CD4-positive, alpha-beta T cell treated with Interleukin-4 for 4 hours (primary cell): Measurements from ENCODE around the gene PTRH1.
"Not testable (repeated sequence)": the region's sequence is repeated elsewhere in the genome, so short reads cannot be mapped to it uniquely, and the experiment has no call there.

ENCODE experiments used
- DNase-seq: peaks from one replicate; pipeline ENCODE4 v3.0.0-alpha.2; 2020

Gene PTRH1, protein sequence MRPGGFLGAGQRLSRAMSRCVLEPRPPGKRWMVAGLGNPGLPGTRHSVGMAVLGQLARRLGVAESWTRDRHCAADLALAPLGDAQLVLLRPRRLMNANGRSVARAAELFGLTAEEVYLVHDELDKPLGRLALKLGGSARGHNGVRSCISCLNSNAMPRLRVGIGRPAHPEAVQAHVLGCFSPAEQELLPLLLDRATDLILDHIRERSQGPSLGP

DNA sequence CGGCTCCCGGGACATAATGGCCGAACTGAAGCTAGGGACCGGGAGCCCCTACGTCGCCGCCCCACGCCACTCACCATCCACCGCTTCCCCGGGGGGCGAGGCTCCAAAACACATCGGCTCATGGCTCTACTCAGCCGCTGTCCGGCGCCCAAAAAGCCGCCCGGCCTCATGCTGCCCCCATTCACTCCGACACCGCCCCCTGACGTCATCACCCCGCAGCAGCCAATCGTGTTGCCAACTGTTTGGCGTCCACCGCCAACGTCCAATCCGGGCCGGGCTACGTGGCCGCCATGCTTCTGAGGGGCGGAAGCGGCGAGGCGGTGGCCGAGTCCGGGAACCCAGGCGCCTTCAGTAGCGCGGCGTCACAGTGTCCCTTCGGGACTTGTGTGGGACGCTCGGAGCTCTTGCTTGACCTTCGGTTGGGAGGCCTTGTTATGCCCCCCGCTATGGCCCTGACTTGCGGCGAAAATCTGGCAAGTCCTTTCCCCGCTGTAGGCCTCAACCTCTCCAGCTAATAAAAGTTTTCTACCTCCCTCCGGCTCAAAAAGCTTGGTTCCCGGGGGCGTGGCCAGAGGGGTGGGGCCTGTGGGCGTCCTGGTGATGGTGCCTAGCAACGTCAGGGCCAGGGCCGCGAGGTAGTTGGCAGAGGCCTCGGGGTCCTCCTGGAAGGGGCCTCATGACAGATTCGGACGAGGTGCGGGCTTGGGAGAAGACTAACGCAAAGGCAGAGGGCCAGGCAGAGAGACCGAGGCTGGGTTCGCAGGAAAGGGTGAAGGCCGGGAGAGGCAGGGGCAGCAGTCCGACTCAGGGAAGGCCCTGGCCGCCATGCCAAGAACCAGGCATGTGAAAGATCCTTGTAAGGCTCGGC, at the start of gene PTRH1, which contains the start of gene TTC16:
TSS of gene PTRH1 (minus strand) at position 194 of the 868 bp plus-strand sequence. CDS start at position 170, 24 bp downstream.
TSS of gene TTC16 (plus strand) at position 610 of the 868 bp plus-strand sequence. CDS start at position 677, 67 bp downstream.
- DNase-seq: peak; percentile 92

DNA sequence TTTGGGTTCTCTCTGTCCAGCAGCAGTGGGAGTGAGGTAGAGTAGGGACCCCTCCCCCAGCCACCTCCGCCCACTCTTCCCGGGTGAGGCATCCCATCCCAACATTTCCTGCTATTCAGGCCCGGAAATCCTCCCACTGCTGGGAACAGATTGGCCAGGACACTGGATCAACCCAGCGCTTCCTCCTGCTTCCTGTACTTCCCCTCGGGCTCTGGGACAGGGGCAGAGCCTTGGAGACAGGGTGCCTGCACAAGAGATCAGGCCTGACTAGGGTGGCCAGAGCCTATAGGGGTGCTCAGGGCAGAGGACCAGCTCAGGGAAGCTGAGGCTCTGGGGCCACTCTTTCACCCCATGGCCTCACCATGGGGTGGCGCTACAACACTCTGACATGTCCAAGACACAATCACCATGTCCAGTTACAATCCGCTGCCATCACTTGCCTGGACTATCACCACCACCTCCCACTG, 48.5 kb upstream of the PTRH1 start:
- peak; percentile 19 for DNase-seq

DNA sequence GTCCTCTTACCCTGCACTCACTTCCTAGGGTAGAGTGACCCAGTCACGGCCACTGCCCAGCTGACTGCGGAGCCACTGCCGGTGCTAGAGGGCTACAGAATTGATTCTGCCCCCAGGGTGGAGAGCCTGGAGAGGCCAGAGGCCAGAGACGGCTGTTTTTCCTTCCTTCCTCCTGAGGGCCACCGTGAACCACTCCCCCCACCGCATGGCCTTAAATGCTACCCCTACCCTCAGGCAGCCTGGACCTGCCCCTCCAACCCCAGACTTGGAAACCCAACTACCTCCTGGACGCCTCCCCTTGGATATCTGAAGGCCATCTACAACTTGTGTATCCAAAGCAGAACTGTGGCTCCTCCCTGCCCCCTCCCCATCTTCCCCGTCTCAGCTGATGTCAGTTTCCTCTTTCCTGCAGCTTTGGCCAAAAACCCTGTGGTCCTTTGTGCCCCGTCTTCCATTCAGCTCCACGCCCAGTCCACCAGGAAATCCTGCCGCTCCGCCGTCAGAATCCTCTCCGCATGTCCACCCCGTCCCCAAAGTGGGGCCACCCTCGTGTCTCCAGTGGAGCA, 46.7 kb upstream of the PTRH1 start:
- no peak for DNase-seq

DNA sequence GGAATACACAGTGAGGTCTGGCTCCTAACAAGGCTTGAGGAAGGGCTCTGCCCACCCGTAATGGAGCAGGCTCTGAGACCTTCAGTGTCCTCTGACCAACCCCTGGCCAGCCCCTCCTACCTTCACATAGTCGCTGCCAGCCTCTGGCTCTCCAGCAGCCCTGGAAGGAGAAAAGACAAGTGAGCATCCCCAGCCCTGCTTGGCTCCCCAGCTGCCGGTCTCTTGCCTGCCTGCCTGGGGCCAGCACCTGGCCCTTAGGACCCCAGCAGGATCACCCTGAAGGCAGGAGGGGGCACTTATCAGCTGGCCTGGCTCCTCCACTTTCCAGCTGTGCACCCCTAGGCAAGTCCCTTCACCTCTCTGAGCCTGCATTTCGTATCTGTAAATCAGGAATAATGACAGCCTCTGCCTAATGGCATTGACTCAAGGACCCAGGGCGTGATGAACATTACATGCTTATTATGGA, 46.1 kb upstream of the PTRH1 start:
- DNase-seq: no peak

DNA sequence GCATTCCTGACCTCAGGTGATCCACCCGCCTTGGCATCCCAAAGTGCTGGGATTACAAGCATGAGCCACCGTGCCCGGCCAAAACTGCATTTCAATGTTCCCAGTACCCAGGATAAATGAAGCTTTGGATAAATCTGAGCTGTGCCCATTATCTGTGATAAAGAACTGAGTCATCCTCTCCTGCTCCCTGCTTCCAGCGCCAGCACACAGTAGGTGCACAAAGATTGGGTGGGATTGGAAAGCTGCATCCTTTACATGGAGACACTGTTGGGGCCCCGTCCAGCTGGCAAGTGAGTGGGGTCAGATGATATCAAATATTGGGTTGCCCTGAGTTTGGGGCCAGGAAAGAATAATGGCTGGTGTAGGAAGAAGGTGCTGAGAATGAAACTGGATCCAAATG, 45.6 kb upstream of the PTRH1 start:
- no peak for DNase-seq

DNA sequence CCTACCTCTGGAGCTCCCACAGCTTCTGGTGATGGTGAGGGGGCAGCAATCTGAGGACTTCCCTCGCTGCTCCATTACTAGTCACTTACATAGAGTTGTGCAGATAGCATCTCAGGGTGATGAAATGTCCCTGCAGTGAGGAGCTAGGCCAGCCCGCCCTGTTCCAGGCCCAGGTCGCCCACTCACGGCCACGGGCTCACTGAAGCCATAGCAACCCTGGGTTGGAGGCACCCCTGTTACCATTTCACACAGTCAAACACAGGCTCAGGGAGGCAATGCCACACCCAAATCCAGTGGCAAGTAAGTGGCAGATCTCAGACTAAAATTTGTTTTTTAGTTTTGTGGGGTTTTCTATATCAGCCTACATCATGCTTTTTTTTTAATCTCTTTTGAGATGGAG, 43.4 kb upstream of the PTRH1 start:
- no peak for DNase-seq

DNA sequence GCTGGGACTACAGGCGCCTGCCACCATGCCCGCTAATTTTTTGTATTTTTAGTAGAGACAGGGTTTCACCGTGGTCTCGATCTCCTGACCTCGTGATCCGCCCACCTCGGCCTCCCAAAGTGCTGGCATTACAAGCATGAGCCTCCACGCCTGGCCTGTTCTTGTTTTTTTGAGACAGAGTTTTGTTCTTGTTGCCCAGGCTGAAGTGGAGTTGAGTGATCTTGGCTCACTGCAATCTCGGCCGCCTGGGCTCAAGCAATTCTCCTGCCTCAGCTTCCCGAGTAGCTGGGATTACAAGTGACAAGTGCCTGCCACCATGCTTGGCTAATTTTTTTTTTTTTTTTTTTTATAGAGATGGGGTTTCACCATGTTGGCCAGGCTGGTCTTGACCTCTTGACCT, 41.3 kb upstream of the PTRH1 start:
- not testable (repeated sequence) for DNase-seq

DNA sequence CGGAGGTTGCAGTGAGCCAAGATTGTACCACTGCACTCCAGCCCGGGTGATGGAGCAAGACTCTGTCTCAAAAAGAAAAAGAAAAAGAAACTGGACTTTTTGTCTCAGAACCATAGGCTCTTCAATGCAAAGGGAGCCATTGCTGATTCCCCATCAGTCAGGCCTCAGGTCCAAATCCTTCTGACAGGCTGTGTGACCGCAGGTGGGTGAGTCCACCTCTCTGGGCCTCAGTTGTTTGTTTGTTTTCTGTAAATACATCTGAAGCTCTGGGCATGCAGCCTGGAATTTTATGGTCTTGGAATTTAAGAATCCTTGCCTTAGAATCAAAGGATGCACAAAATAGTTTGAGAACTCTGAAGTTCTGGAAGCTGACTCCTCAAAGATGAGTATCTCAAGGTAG, 40.8 kb upstream of the PTRH1 start:
- DNase-seq: no peak

DNA sequence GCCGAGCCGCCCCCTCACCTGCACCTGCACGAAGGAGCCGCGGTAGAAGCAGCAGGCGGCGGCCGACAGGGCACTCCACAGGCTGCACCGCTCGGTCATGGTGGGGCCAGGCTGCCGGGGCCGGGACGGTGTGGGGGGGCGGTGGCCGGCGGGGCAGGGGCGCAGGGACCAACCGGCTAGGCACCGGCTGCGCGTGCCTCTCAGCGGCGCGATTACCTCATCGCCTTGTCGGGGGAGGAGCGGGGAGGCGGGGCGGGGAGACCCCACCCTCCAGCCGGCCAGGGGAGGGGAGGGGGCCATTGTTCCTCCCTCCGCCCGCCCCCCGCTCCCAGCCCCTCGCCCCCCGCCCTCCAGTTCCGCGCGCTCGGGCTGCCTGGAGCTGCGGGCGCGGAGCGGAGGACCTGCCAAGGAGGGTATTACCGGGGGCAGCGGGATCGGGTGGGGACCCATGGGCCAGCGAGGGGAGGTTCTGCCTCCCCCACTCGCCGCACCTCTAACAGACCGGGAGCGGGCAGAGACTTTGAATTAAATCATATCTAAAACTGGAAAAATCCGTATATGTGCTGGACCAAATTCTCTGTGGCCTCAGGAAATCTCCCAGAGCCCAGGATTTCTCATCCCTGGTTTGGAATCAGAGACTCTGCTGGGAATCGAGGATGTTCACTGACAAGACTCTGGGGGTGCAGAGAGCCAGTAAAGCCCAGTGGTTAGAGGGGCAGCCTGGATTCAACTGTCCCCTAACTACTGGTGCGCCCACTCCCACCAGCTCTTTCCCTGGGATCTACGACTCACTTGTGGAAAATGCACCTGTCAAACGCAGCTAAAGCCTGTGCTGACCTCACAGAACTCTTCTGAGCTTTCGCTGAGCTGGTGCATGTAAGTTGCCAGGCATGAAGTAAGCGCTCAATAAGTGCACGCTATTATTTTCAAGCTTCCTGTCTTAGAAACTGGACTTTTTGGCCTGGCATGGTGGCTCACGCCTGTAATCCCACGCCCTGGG, 39.9 kb upstream of the PTRH1 start:
- DNase-seq: no peak

DNA sequence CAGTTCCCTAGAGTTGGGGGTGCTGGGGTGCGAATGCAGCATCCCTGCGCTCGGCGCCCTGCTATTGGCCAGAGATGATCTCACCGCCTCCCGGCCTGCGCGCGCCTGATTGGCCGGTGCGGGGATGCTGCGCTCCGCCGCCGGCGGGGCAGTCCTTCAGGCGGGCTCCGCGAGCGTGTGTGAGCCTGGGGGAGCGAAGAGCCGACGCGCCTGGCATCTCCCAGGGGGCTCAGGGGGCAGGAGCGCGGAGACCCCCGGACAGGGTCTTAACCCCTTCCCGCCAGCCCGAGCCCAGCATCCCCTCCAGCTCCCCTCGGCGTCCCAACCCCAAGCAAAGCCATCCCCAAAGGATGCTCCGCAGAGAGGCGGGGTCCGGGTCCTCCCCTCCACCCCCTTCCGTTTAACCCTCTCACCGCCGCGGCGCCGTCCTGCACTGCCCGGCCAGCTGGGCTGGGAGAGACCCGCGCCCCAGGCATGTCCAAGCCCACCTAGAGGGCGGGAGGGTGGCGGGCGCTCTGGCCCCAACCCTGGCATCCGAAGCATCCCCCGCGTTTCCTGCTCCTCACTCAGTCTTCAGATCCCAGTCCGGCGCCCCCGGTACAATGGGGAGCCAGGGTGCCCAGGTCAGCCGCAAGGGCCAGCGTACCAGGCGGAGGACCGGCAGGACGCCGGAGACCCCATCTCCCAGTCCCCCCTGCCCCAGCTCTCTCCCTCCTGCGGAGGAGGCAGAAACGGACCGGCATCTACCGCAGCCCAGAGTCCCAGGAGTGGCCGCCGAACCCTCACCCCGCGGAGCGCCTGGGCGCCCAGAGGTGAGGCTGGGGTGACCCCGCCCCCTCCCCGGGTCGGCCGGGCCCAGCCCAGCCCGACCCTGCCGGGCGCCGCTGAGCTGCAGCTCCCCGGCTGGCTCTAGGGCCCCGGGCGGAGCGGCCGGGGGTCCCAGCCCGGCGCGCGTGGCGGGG, 38.9 kb upstream of the PTRH1 start:
- no peak for DNase-seq

DNA sequence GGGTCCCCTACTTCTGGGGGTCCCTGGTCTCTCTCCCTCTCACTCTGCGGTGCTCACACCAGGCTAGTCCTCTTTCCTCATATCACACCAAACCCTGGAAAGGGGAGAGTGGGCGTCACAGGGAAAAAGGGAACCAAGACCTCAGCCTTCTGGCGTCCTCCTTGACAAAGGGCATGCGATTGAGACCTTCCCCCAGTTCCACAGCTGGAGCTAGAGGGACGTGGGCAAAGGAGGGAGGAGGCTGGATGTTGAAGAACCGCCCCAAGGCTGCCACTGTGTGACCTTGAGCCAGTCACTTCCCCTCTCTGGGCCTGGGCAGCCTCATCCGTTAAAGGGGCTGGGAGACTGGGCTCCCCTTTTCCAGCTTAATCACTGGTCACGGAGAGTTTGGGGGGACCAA, 38.2 kb upstream of the PTRH1 start:
- DNase-seq: no peak

DNA sequence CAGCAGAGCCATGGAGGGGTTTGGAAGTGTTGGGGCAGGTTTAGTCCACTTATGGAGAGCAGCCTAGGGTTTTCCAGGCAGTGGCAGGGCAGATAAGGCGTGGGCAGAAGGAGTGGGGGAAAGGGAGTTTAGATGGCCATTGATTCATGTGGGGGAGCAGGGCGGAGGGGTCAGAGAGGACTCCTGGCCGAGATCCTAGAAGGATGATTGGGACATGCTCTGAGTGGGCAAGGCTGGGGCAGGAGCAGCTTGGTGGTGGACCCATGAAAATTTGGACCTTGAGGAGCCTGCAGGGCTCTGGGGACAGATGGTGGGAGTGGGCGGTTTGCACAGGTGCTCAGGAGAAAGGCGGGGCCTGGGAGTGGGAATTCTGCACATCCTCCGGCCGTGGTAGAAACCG, 37.7 kb upstream of the PTRH1 start:
- DNase-seq: no peak

DNA sequence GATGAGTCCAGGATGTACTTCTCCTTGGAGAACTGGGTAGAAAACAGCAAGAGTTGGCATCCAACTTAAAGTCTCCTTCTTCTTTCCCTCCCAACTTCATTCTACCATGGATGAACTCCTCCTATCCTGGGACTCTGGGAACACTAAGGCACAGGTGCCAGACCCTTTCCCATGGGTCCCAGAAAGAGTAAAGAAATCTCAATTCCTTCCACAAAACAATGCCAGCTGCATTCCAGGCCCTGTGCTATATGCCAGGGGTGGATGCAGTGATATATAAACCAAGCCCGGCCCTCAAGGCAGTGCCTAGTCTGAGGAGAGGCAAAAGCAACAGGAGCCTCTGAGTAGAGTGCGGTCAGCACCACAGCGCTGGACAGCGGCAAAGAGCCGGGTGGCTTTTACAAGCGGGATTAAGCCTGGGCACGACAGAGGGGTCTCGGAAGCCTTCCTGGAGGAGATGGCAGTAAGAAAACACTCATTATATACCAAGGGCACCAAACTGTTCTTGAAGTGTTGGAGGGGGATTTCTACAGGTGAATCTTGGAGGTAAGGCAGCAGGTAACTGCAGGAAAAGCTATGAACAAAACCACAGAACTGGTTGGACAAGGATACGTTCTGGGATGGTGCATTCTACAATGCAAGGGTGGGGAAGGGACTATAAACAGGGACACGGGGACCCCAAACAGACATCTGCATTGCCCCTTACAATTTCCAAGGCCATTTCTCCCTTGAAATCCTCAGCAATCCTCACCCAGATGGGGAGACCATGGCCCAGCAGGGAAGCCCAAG, 36.0 kb upstream of the PTRH1 start:
- no peak for DNase-seq

DNA sequence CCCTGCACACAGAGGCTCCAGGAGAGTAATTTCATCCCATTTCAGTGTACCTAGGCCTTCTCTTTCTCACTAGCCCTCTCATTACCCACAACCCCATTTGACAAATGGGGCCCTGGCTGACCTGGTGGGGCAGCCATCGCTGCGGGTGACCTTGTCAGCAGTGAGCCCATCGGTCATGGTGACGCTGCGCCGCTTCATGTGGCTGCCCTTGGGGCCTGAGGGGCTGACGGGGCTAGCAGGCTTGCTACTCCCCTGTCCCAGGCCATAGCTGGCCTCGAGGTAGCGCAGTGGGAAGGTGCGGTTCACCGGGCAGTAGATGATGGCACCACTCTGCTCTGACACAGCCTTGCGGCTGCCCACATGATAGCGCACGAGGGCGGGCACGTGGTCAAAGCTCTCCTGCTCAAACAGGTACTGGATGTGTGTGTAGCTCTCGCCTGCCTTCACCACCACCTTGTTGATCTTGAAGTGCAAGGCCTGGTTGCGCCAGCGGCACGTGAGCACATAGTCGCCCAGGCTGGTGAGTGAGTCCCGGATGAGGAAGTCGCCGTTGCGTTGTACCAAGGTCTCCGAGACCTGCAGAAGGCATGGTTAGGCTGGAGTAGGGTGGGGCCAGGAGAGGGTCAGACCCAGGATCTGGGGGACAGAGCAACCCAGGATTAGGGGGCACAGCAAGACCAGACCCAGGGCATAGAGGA, 33.8 kb upstream of the PTRH1 start:
- no peak for DNase-seq

DNA sequence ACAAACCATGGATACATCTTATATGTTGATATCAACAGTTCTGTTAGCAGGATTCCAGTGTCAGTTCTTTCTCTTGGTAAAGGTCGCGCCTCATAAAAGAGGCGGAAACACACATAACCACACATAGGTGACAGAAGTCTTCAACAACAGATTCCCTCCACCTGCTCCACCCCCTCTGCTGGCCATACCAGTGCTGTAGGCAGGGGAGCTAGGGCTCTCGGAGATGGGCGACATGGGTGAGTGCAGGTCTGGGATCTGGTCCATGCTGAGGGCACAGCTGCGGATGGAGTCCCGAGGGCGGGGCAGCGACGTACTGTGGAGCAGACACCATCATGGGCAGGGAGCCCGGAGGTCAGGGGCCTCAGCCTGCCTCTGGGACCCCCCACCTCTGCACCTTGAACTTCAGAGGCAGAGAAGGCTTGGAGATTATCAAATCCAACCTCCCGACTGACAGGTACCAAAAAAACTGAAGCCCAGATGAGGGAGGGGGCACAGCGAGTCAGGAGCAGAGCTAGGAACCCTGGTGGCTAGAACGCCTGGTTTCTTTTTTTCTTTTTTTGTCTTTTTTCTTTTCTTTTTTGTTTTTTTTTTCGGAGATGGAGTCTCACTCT, 31.6 kb upstream of the PTRH1 start:
- DNase-seq: peak; percentile 47

DNA sequence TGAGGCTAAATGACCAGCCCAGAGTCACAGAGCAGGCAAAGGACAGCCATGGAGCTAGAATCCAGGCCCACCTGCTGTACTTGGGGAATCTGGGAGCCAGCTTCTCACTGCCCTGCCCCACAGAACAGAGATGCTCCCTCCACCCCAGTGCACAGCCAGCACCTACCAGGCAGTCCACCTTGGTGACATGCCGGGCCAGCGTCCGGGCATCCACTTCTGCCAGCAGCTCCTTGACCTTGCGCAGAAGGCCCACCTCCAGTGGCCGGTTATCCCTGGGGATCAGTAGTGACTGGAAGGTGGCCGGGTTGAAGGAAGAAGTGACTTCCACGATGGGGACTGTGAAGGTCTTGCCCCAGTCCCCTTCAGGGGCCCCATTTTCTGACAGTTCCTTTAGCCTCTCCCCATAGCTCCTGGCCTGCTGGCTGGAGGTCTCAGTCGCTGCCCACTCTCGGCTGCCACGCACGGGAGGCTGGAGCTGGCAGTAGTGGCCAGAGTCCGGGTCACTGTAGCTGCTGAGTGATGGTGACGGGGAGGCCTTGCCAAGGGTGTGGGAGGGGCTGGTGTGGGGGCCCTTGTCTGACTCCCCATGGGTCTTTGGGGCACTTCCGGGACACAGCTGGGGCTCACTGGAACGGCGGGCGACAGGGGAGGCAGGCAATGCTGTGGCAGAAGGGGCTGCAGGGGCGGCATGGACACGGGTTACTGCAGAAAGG, 29.1 kb upstream of the PTRH1 start:
- DNase-seq: no peak

DNA sequence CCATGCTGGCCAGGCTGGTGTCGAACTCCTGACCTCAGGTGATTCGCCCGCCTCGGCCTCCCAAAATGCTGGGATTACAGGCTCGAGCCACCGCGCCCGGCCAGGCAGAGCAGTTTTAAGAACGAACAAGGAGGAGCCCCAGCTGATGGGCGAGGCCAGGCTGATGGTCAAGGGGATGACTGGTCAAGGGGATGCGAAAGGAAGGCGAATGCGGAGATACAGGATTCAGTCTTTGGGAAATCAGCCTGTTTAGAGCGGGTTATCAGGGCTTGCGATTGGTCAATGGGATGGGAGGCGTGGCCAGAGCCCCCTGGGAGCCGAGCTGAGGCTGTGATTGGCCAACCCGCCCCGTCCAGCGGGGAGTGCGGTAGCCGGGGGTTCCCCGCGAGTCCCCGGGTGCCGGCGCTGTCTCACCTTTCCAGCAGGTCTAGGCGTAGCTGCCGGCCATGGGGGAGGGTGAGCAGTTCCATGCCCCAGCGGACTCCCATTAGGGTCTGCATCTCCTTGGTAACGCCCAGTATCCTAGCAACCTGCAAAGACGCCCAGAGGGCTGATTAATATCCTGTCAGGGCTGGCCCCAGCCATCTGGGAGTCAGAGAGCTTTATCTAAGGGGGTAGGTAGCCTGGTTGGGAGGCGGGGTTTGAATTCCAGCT, 27.1 kb upstream of the PTRH1 start:
- DNase-seq: no peak

DNA sequence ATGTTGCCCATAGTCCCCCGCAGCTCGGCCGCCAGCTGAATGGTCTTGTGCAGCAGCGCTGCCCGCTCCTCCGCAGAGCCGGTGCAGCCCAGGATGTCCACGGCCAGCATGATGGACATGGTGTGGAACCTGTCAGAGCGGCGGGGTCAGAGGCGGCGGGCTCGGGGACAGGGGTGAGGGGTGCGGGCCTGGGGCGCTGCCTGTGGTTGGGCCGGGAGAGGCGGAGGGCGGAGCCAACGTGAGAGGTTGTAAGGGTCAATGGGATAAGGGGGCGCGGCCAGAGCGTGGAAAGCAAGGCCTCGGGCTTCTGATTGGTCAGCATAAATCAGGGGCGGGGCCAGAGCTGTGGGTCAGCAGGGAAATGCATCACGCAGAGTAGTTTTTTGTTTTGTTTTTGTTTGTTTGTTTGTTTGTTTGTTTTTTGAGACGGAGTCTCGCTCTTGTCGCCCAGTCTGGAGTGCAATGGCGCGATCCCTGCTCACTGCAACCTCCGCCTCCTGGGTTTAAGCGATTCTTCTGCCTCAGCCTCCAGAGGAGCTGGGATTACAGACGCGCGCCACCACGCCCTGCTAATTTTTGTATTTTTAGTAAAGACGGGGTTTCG, 26.5 kb upstream of the PTRH1 start:
- no peak for DNase-seq
